DMS53 treated with DMSO at 0.1 percent for 48 hours (cell line): ENCODE results near the gene PRKCB.

Source experiments
- DNase-seq: peaks from one replicate; lab custom pipeline; 2025; ENCODE audit not compliant: unreplicated experiment; lab: John Stamatoyannopoulos, UW

The PRKCB gene

GRCh38 chr16:24152826-24153225 lies 317.0 kb downstream of the PRKCB start:
- DNase-seq, result no peak

DNA sequence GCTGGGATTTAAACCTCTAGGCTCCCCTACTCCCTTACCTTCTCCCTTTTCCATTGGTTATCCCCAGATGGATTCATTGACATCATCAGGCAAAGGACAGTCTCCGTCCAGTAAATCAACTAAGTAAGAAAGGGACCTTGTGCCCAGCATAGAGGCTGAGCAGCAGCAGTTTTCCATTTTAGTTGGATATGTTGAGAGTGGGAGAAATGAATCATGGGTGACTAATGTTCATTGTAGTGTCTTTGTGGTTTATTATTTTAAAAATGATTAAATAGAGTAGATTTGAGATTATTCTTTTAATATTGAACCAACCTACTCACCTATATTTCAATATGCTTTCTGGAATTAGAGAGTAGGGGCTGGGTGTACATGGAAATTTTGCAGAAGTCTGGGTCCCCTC lies 321.0 kb downstream of the PRKCB start:
- DNase-seq, result no peak

GRCh38 chr16:24163935-24164334 lies 328.2 kb downstream of the PRKCB start:
- DNase-seq, result no peak

GRCh38 chr16:24164416-24164815 lies 328.6 kb downstream of the PRKCB start:
- no peak for DNase-seq

GRCh38 chr16:24165273-24165672 lies 329.5 kb downstream of the PRKCB start:
- no peak for DNase-seq

DNA sequence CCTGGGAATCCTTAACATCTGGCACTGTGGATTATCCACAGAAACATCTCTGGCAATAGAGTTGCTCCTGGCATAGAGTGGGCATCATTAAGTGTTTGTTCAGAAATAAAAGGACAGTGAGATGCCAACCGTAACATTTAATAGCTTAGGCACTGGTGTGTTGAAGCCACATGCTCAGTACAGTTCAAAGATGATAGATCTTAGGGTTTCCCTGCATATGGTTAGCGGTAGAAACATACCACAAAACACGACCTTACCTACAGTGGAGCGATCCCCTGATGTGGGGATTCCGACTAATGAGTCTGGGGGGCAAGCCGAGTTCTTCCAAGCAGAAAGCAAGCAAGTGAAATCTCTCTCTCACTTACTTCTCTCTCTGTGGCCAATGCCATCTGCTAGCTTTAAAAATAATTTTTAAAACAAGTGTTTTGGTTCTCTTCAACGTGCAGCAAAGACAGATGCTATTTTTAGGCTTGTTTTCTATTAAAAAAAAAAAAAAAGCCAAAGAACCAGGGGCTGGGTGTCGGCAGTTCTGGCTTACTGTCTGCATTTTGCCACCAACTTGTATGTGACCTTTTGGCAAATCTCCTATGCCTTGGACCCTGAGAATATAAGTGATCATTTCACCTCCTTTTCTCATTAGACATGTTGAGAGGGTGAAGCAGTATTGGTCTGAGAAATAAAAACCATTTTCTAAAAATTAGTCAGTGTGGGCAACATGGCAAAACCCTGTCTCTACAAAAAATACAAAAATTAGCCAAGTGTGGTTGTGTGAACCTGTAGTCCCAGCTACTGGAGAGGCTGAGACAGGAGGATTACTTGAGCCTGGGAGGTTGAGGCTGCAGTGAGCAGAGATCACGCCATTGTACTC lies 331.1 kb downstream of the PRKCB start:
- DNase-seq, result no peak

GRCh38 chr16:24168856-24169255 lies 333.1 kb downstream of the PRKCB start:
- no peak for DNase-seq

DNA sequence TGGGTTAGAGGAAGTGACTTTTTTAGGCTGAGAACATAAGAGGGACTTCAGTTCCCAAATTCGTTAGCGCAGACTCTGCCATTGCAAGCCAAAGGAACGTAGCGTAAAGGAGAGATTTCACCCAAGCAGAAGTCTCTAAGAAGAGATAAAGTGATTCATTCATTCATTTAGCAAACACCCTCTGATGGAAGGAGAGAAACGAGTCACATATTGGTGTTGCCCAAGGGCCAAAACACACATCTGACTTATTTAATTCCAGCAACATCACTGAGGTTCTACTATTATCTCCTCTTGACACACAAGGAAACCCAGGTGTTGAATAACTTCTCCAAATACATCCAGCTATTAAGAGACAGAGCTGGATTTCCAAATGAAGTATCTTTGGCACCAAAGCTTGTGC lies 334.6 kb downstream of the PRKCB start:
- no peak for DNase-seq

DNA sequence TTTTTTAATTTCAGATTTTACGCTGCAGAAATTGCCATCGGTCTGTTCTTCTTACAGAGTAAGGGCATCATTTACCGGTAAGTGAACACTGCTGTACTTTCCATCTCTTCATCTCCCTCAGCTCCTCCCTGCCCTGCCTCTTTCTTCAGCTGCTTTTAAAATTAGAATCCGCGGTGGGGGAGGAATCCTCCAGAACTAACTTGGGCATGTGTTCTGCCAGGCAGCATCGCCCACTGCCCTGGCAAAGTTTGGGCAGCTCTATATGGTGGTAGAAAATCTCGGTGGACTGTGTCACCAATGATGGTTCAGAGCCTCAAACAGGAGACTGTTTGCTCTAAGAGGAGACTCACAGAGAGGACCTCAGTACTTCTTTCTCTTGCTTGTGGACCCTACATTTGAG lies 338.7 kb downstream of the PRKCB start:
- DNase-seq, result no peak

DNA sequence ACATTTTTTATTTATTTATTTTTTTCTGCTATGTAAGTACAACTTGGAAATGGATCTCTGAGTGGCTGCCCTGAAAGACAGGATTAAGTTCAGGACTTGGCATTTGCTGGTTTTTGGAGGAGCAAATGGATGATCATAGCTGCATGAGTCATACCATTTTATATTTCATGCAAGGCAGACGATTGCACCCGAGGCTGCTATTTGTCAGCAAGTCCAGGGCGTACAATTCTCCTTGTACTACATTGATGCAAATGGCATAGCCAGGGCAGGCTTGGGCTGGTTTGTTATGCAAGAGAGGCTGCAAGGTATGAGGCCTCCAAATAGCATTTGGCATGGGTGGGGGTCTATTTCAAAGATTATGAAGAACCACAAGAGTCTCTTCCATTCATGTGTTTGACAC lies 339.2 kb downstream of the PRKCB start:
- no peak for DNase-seq

DNA sequence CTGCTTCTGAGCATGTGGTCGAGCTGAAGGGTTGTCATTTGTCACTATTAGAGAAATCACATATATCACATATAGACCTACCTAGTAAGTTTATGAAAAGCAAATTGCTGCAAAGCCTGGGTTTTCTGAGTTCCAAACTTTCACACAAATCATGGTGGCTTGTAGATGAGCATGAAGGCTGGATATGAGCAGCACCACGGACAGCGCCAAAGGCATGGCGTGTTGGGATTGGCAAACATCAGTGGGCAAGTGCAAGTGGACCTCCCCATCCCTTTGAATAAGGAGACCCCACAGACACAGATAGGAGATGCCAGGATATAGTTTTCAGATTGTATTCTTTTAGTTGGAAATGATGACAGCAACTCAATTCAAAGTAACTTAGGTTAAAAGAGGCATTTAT lies 342.7 kb downstream of the PRKCB start:
- DNase-seq, result no peak

DNA sequence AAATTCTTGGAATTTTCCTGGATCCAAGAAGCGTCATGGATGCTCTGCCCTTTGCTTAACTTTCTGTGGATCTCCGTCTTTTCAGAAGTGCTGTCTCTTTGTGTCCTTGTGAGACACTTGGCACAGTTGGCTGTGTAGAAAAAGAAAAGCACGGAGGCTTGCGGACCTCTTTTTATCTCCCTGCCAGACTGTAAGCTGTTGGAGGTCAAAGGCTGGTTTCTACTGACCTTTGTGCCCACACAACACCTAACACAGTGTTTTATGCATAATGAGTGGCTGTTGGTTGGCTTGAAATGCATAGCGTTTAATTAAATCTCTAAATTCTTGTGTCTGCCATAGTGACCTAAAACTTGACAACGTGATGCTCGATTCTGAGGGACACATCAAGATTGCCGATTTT lies 344.7 kb downstream of the PRKCB start:
- DNase-seq, result no peak

DNA sequence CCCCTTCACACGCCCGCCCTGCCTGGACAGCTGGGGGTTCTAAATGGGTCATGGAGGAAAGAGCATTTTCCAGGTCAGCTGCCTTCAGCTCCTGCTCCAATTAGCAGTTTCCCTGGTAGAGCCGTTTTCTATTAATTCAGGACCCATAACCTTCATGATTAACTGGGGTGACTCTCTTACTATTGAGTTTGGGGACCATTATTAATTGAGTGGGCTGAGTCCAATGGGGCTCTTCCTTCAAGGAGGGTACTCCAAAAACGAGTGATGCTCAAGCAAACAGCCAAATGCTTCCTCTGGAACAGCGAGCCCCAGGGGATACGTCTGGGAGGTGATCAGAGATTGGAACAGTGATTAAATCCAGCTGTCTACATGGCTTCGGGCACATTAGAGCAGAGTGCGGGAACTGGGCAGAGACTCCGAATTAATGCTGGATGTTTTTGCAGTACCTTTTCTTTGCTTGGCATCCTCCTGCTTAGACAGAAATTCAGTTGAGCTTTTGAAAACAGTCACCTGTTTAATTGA lies 352.3 kb downstream of the PRKCB start:
- no peak for DNase-seq

GRCh38 chr16:24188751-24189318 lies 353.1 kb downstream of the PRKCB start:
- no peak for DNase-seq

DNA sequence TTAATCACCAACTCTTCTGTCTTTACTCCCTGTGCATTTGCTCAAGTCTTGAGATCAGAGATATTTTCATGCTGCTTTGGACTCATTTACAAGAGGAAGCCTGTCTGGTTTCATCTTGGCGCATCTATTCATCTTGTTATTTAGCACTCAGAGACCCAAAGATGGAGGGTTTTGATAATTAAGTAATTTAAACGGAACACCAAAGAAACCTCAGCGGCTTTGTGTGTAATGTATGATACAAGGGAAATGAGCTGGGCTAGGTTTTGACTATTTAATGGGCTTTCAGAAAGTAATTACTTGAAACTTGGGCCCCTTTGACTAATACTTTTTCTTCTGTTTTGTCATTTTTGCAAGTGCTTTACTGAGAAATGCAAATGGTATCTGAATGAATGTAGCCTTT lies 354.2 kb downstream of the PRKCB start:
- no peak for DNase-seq

DNA sequence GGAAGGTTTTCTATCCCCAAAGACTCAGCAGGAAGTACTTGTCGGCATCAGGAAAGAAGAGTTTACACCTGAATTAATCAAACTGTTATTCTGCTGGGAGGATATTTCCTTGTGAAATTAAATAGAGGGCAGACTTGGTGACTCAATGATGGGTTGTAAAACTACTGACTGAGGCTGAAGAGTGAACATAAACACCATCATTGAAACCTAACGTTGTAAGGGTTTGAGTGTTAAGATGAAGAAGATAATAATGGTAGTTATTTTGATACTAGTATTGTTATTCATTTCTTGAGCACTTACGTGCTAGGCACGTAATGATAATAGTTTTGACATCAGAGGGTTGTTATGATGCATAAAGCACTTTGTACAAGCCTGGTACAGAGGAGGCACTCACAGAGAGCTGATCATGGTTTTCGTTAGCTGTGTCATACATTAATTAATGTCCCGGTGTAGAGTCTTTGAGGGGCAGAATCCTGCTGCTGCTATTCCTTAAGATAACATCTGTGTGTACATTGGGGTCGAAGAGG lies 356.2 kb downstream of the PRKCB start:
- DNase-seq, result no peak

DNA sequence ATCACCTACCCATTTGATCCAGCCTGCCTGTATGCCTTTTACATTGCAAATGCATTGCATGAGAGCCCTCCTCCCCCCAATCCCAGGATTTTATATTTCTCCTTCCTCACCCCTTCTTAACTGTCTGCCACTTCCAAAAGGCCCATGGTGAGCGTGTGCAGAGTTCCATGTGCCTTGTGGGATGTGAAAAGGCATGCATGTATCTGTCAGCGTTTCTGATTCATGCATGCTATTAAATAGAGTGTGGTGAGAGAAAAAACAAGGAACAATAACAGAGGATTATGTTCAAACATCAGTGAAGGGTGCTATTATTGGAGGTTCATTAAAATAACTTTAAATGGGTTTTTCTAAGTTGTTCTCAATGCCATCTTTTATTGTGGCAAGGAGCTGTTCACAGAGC lies 359.4 kb downstream of the PRKCB start:
- DNase-seq, result no peak

- DNase-seq, result no peak
Measured at GRCh38 chr16:24198807-24199533, 363.2 kb downstream of the PRKCB start.

DNA sequence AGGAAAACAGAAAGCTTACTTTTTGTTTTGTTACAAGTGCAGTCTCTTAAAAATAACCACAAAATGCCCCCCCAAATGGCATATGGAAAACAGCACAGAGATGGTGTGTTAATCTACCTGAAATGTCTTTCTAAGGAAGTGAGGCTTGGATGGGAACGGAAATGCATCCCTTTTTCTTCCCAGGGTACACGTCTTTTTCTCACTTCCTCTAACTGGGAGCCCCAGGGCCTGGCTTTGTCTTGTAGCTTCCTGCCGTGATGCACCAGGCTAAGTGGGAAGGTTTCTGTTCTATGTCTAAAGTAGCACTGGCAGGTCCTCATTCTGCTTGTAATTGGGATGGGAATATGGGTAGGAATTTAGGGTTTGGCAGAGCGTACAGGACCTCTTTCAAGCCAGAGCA lies 367.9 kb downstream of the PRKCB start:
- no peak for DNase-seq

- no peak for DNase-seq
Measured at GRCh38 chr16:24204150-24204665, 368.4 kb downstream of the PRKCB start.

GRCh38 chr16:24206926-24207325 lies 371.1 kb downstream of the PRKCB start:
- DNase-seq, result no peak
